Measurements from ENCODE around the gene CDHR2. TPM values are rescaled to one million over a fixed set of nuclear protein-coding genes. Genes with fewer than 3 reads are reported as not detected.

Gene CDHR2
- total RNA-seq, 2 donors from 2014 or later, result 0.37 to 0.89 TPM

- no peaks in the 10 kb centered on the region for H3K36me3 ChIP-seq (ENCODE audit: control insufficient read depth, insufficient read depth, low read length)
- H3K4me3 Mint-ChIP-seq, result no peak overlapping the region
- H3K4me3 ChIP-seq (ENCODE audit: low read length), result no peak overlapping the region
- H3K27ac ChIP-seq (ENCODE audit: low read depth, low read length), result no peak overlapping the region
- no peaks in the 10 kb centered on the region for H3K4me1 Mint-ChIP-seq
- no peak overlapping the region for H3K9ac ChIP-seq (ENCODE audit: extremely low read depth, low read length, poor library complexity, severe bottlenecking)
- H3K9me3 ChIP-seq (ENCODE audit: control insufficient read depth, low read length), result no peaks in the 10 kb centered on the region
- H3K27ac Mint-ChIP-seq, result no peak overlapping the region
- H3K9me3 Mint-ChIP-seq, result no peaks in the 10 kb centered on the region
- H3K4me1 ChIP-seq (ENCODE audit: control insufficient read depth, insufficient read depth, low read length), result no peaks in the 10 kb centered on the region
- peak; percentile 81 for TF ChIP-seq CTCF (conservative IDR thresholded peaks at IDR 0.05)
- H3K36me3 Mint-ChIP-seq (ENCODE audit: low read depth), result no peaks in the 10 kb centered on the region
- H3K27me3 Mint-ChIP-seq (ENCODE audit: insufficient read depth), result peaks cover 2% of the 10 kb centered on the region
- WGBS, 2 experiments (ENCODE audit: insufficient coverage in 1 of 2, insufficient read length in 1 of 2), result 32 to 35% methylated on average over 9 to 15 of the region's 15 CpGs
- peak; percentile 96 for DNase-seq
- H3K27me3 ChIP-seq (ENCODE audit: control insufficient read depth, insufficient read depth, low read length, poor library complexity, severe bottlenecking), result no peaks in the 10 kb centered on the region
These were observed 29.3 kb downstream of the CDHR2 start for GRCh38 chr5:176578391-176578808.

GRCh38 chr5:176579323-176579722 is 30.2 kb downstream of the CDHR2 start:
- peaks cover 4% of the 10 kb centered on the region for H3K27me3 Mint-ChIP-seq (ENCODE audit: insufficient read depth)
- DNase-seq, result no peak
- 82 to 88% methylated on average over 4 of the region's 4 CpGs for WGBS, 2 experiments (ENCODE audit: insufficient coverage in 1 of 2, insufficient read length in 1 of 2)
- H3K4me1 Mint-ChIP-seq, result no peaks in the 10 kb centered on the region
- peaks cover 5% of the 10 kb centered on the region for H3K9me3 Mint-ChIP-seq
- no peak overlapping the region for H3K4me3 Mint-ChIP-seq
- Histone ChIP-seq H3K36me3 (ENCODE audit: control insufficient read depth, insufficient read depth, low read length) (no peaks in the 10 kb centered on the region), H3K9me3 (ENCODE audit: control insufficient read depth, low read length) (no peaks in the 10 kb centered on the region), H3K4me3 (ENCODE audit: low read length) (no peak overlapping the region), H3K9ac (ENCODE audit: extremely low read depth, low read length, poor library complexity, severe bottlenecking) (no peak overlapping the region), H3K27me3 (ENCODE audit: control insufficient read depth, insufficient read depth, low read length, poor library complexity, severe bottlenecking) (no peaks in the 10 kb centered on the region), H3K4me1 (ENCODE audit: control insufficient read depth, insufficient read depth, low read length) (no peaks in the 10 kb centered on the region), H3K27ac (ENCODE audit: low read depth, low read length) (no peak overlapping the region)
- TF ChIP-seq CTCF (conservative IDR thresholded peaks at IDR 0.05), result no peak
- no peaks in the 10 kb centered on the region for H3K36me3 Mint-ChIP-seq (ENCODE audit: low read depth)
- no peak overlapping the region for H3K27ac Mint-ChIP-seq

GRCh38 chr5:176581361-176581760 is 32.2 kb downstream of the CDHR2 start:
- H3K4me1 Mint-ChIP-seq, result no peaks in the 10 kb centered on the region

More at GRCh38 chr5:176581361-176581760, 32.2 kb downstream of the CDHR2 start:
- peaks cover 22% of the 10 kb centered on the region for H3K9me3 Mint-ChIP-seq
- no peak for TF ChIP-seq CTCF (conservative IDR thresholded peaks at IDR 0.05)
- peaks cover 4% of the 10 kb centered on the region for H3K27me3 Mint-ChIP-seq (ENCODE audit: insufficient read depth)
- no peak overlapping the region for H3K9ac ChIP-seq (ENCODE audit: extremely low read depth, low read length, poor library complexity, severe bottlenecking)
- no peaks in the 10 kb centered on the region for H3K4me1 ChIP-seq (ENCODE audit: control insufficient read depth, insufficient read depth, low read length)
- no peaks in the 10 kb centered on the region for H3K36me3 Mint-ChIP-seq (ENCODE audit: low read depth)
- WGBS, 2 experiments (ENCODE audit: insufficient coverage in 1 of 2, insufficient read length in 1 of 2), result 91 to 100% methylated on average over 8 to 12 of the region's 12 CpGs
- peaks cover 12% of the 10 kb centered on the region for H3K9me3 ChIP-seq (ENCODE audit: control insufficient read depth, low read length)
- H3K27ac ChIP-seq (ENCODE audit: low read depth, low read length), result no peak overlapping the region
- H3K36me3 ChIP-seq (ENCODE audit: control insufficient read depth, insufficient read depth, low read length), result no peaks in the 10 kb centered on the region
- no peak for DNase-seq
- H3K4me3 ChIP-seq (ENCODE audit: low read length), result no peak overlapping the region
- no peak overlapping the region for H3K27ac Mint-ChIP-seq
- H3K4me3 Mint-ChIP-seq, result no peak overlapping the region
- no peaks in the 10 kb centered on the region for H3K27me3 ChIP-seq (ENCODE audit: control insufficient read depth, insufficient read depth, low read length, poor library complexity, severe bottlenecking)

Measured in endodermal cell (in vitro differentiated cells).